HG02885 (cell line): Measurements from ENCODE around the gene ACOXL.

ENCODE experiments used
- ATAC-seq: cut with Tn5 transposase; IDR thresholded peaks from one replicate; pipeline ENCODE4 v1.9.1; 2021; ENCODE audit warnings: mild to moderate bottlenecking; ENCODE audit not compliant: unreplicated experiment, poor library complexity

ACOXL gene

DNA sequence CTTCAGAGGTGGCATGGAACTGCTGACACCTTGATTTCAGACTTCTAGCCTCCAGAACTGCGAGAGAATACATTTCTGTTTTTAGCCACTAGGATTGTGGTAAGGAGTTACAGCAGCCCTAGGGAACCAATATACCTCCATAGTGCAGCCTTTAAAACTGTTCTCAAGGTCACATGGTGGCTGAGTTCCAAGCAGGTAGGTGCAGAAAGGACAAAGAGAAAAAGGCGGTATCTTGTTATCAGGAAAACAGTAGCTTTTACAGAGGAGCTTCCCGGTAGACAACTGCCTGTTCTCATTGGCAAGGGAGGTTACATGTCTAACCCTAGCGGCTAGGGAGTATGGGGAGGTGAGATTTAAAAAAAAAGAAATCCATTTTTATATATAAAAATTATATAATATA is 292.1 kb downstream of the ACOXL start:
- no peak for ATAC-seq

DNA sequence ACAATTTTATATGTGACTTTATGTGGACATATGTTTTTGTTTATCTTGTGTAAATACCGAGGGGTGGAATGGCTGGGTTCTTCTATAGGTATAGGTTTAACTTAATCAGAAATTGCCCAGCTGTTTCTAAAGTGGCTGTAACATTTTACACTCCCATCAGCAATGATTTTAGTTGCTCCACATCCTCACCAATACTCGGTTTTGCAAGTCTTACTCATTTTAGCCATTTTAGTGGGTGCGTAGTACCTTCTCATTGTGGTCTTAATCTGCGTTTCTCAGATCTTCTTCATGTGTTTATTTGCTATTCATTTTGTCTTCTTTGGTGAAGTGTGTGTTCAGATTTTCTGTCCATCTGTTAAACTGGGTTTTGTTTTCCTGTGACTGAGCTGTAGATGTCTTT is 292.9 kb downstream of the ACOXL start:
- ATAC-seq, result no peak

DNA sequence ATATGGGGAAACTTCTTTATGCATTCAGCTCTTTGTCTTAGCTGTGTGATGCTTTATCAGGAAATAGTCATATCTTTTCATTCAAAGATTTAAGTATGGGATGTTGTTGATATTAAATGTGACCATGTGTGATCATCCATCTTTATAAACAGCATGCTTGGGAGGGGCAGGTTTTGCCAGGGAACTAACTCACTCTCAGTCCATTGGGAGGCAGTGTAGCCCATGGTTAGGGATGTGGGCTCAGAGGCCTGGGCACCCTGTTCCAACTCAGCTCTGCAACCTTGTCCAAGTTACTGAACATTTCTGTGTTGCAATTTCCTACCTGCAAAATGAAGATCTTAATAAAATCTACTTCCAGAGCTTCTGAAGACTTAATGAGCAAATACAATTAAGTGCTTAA is 296.3 kb downstream of the ACOXL start:
- no peak for ATAC-seq

DNA sequence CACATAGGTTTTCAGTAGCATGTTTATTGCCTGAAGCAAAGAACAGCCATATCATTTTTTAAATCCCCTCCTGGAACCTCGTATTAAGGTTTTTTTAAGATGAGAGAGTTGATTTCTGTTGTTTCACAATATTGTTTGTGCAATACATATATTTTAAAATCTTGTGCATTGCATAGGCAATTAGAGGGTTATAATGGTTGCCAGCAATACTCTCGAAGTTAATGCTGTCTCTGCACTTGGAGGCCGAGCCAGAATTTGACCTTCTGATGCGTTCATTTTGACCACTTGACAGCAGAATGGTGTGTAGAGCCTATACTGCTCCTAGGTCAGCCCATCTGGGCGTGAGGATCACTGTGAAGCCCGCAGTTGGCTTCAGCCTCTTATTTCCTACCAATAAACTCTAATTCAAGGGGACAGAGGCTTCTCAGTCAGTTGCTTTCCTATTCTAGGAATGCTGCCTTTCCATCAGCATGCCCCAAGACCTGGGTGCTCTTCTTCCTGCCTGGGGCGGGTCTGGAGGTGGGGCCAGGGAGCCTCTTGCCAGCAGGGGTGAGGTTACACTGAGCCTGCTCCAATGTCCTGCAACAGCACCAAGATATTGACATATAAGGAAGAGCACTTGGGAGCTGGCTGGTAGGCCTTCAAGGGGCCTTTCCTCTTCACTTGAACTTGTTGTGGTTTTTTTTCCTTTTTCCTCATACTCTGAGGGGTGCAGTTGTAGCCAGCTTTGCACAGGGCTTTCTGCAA is 297.0 kb downstream of the ACOXL start:
- ATAC-seq, result no peak

DNA sequence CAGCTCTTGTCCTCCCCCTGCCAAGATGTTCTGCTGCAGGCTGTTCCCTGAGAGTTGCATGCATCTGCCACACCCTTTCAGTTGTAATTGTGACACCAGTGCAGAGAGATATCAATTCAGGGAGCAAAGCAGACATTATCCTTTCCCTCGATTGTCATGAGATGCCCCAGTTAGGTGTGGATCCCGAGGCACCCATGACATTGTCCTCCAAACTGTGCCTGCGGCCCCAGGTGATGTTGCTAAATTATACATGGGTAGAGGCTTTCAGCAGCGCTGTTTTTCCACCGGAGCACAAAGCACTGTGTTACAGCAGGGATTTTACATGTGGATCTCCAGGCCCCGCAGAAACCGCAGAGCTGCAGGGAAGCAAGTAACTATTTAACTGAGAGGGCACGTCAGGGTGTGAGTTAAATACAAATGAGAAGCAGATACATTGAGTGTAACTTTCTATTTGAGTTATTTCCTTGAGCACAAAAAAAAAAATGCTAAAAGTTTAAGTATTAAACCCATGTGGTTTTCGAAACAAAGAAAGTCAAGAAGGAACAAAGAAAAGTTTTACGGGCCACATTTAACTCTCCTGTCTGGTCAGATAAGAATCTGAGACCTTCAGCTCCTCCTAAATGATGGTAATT is 298.0 kb downstream of the ACOXL start:
- peak; percentile 61 for ATAC-seq

DNA sequence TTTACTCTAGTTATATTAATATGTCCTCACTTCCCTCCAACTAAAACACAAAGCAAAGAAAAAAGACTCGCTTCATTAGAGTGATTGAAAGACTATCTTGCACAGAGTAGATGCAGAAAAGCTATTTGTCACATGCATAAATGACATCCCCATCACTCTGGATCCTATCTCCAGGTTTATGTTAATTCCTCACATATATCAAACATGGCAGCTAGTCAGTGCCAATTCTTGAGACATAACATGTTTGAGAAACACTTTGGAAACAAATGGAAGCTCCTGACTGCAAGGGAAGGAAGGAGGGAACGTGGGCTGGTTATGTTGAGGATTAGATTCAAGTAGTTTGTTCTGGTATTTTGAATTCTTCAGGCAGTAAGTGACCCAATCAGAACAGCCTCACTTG is 298.6 kb downstream of the ACOXL start:
- ATAC-seq, result no peak

DNA sequence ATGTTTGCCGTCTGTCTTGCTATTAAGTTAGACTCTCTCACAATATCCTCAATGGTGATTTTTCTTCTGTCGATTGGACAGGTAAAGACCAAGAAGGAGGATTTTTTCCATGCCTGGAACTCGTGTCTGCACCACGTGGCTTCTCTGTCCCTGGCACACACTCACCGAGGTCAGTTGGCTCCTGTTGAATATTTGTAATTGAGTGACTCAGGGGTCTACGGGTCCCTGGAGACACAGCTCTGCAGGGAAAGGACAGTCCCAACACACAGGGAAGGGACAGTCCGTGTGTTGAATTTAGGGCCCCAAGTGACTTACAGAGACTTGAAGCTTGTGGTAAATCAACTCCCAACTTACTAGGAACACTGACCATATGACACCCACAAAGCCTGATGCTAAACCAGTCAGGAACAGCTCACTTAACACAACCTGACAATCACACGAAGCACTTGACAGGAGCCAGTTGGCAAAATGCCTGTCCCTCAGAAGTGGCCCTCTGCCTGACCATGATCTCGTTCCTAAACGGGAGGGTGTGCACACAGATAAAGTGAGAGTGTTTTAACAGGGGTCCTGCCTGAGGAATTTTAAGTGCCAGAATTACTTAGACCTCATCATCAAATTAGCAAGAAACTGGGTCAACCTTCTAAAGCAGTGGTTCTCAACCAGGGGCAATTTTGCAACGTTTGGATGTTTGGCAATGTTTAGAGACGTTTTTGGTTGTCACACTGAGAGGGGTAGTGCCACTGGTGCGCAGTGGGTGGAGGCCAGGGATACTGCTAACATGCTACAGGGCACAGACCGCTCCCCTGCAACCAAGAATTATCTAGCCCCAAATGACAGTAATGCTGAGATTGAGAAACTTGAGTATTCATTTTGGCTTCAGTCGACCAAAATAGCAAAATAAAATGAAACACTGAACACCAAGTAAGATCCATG is 299.4 kb downstream of the ACOXL start:
- no peak for ATAC-seq

DNA sequence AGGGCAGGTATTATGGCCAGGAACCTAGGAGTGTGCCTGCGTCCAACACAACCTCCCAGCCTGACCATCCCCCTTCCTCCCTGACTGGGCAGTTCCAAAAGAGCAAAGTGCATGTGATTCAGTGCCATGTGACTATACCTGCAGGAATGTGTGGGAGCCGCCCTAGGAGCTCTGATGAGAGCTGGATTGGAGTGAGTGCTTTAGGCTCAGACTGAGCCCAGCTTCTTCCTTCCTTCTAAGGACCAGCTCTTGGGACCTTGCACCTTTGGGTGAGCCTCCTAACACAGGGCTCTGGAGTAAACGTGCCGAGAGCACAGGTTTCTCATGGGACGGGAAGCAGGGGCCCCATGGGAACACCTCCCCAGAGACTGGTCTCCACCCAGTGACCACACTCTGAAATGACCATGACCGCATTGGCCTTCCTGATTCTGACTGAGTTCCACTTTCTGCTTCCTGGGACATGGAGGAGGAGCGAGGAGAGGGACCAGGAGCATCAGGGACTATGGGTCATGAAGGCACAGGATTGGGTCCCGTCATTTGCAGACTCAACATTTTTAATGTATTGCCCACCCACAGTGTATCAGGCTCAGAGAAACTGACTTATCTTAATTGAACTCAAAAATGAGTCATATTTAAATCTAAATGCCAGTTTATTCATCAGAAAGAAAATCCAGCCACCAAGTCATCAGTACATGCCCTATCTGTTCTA is 300.5 kb downstream of the ACOXL start:
- no peak for ATAC-seq

DNA sequence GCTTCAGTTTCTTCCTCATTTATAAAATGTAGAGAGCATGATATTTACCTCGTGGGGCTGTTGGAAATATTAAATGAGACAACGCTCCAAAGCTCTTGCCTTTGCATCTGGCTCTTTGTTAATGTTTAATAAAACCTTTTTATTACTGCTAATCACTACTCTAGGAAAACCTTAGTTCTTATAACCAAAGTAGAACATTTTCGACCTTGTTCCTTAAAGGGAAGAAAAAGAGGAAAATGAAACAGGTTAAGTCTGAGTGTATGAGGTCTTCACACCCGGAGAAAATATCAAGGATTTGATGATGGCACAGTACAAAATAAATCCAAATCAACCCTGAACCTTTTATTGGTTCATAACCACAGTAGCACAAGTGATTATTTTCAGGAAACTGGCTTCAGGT is 301.8 kb downstream of the ACOXL start:
- no peak for ATAC-seq

DNA sequence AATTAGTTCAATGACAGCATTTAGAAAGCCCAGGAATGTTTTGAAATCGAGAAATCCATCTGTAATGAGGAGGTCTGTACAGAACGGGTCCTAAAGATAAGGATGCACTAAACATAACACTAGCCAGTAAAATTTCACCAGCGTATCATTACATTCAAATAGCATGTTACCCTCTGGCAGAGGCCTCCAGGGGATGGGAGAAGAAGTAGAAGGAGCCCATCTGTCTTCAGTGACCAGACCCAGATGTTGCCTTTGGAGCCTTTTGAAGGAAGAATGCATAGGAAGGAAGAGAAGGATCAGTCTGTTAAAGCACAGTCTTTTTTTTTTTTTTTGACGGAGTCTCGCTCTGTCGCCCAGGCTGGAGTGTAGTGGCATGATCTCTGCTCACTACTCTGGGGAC is 302.2 kb downstream of the ACOXL start:
- ATAC-seq, result no peak

DNA sequence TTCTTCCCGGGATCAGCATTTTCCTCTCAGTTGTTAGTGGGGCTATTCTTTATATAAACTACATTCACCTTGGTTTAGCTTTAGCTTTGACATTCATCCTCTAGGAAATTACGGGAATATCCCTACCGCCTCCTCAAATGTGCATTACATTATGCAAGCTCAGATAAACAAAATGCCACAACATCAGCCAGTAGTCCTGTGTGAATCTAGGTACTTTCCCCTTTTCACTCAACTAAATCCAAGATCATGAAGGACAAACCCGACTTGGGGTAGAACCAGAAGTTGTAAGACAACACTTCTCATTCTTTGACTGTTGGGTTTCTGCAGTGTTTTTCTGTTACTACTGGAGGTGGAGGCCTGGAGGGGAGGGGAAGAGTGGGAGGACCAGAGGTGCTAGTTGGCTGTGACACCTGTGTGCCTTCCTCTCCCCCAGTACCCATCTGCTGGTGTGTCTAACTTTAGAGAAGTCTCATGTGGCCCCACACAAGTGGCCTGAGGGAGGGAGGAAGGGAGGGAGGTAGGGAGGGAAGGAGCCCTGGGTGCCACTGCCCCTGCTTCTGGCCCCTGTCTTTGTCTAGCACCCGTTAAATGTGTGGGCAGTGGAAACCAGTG is 303.6 kb downstream of the ACOXL start:
- ATAC-seq, result peak; percentile 61

DNA sequence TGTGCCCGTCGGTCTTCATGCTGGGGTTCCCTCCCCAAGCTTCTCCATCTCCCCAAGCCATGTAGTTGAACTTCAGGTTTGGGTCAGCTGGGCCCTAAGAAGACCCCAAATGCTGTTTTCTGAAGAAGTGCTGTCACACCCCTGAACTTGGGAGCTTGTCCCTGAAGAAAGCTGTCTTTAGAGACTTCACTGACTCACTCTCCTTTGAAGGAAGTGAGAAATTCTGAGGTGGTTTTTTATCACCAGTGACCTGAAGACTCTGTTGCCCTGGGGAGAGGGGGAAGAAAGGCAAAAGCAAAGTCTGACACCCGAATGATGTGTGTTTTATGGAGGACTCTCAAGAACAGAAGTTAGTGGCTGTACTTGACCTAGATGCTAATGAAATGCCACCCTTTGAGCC is 304.8 kb downstream of the ACOXL start:
- no peak for ATAC-seq

DNA sequence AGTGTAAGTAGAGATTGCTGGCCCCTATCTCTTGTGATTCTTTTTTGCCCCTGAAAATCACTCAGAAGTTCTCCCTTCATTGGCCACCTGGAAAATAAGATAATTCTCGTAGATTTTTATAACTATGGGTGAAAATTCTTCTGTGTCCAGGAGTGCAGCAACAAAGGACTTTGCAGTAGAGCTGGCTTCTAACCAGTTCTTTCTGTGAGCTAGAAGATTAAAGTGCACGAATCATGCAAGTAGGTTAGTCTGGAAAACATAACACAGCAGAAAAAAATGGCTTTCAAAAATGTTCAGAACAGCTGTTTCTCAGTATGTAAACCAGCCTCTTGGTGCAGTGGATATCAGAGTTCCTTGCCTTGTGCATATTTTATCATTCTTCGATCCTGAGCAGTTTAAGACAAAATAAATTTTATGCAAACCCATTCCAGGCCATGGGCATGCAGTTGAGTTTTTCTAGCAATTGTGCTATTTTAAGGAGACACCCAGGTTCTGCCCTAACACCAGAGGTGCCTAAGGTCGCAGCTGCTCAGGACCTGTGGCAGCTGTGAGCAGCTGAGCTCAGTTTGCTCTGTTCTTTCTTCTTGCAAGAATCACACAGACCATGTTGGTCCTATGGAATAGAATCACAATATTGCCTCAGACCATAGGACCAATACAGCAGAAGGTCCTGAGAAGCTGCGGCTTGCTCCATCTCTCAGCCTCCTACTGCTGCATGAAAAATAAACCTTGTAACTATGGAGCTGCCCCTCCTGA is 307.4 kb downstream of the ACOXL start:
- ATAC-seq, result no peak

DNA sequence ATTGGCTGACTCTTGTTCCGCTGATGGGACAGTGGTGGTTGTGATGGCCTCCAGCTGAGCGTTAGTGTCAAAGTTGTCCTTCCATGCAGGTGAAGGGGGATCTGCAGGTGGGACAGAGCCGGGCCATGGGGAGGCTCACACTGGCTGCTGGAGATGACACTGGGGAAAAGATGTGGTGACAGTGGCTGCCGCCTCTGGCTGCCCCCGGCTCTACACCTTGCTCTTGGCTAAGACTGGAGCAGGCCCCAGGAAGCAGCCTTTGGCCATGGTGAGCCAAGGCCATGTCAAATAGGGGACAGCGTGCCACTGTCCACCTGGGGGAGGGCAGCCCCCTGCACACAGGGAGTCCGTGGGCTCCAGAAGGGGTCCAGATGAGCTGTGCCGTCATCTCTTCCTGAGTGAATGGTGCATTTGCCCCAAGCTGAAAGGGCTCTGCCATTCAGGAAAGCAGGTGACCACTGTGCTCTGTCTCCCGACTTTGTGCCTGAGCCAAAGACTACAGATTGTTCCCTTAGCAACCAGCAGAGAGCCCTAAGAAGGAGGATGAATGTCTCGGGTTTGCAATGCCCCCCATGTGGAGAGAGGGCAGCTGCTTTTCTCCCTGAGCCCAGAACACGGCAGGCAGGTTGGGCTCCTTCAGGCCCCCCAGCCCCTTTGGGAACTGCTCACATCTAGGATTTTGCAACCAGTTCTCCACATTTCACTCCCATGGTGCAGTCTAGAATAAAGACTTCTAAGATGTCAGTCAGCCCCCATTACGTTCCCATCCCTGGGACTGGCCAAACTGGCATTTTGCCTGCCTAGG is 309.2 kb downstream of the ACOXL start:
- ATAC-seq, result no peak

DNA sequence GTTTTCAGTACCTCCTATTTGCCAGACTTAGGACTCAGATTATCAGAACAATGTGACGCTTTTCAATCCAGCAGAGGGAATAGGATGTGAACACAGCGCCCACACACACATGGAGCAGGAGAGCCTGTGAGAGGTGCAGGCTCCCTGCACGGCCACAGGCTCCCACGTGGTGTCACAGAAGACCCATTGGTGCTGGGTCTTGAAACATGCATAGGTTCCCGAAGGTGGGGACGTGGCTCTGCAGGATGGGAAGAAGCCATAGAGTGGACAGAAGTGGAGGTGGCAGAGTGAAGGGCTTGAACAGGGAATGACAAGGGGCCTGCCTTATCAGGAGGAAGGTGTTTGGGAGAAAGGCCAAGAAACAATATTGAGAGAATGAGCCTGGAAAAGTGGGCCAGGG is 309.9 kb downstream of the ACOXL start:
- no peak for ATAC-seq

DNA sequence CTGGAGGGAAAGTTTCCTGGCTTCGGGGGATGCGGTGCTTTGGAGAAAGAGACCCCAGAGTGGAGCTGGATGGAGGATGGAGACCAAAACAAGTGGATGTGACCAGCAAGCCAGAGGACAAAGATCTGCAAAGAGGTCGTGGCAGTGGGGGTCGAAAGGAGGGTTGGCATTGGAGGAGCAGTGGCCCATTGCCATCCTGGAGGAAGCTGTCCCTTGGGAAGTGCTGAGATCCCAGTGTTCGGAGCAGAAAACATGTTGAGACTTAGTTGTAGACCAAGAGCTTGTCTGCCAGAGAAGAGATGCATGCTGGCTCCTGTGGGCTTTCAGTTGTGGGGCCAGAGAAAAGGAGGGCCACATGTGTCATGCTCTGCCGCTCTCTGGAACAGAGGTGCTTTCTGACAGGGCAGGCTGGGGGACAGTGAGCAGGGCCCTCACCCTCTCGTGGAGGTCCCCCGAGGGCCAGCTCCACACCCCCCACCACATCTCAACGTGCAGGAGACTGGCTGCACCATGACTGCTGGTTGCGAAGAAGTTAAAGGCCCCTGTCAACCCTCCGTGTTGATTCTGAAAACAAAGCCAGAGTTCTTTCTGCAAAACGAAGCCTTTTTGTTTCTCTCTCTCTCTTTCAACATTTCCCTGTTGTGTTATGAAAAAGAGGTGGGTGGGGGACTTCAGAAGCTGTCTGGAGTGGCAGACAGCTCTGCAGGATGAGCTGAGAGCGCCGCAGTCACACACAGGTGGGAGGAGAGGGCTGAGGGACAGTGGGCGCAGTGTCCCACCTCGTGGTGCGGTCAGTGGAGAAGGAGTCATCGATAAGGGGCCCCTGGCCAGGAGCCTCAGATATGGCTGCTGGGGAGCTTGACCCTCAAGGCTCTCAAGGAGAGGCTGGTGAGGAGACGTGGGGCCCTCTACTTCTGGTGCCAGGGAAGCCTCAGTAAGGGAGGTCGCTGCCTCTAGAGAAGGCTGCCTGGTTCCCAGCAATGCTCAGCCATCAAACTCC is 310.7 kb downstream of the ACOXL start:
- peak; percentile 77 for ATAC-seq

DNA sequence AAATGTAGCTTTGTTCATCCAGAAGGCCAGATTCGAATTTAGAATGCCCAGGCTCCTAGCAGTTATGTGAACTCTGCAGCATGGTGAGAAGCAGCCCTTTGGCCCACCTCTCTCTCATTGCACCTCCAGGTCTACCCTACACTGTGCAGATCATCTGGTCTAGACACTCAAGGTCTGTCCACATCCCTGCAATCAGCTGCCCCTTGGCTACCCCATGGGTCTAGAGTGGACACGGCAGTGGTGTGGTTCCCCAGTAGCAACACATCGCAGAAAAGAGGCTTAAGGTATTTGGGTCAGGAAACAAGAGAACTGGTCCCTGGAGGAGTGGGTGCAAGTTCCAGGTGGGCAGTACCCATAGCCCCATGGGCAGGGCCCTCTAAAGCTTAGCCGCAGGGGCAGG is 311.7 kb downstream of the ACOXL start:
- ATAC-seq, result no peak
